Measurements from ENCODE around the gene RFX2.

DNA sequence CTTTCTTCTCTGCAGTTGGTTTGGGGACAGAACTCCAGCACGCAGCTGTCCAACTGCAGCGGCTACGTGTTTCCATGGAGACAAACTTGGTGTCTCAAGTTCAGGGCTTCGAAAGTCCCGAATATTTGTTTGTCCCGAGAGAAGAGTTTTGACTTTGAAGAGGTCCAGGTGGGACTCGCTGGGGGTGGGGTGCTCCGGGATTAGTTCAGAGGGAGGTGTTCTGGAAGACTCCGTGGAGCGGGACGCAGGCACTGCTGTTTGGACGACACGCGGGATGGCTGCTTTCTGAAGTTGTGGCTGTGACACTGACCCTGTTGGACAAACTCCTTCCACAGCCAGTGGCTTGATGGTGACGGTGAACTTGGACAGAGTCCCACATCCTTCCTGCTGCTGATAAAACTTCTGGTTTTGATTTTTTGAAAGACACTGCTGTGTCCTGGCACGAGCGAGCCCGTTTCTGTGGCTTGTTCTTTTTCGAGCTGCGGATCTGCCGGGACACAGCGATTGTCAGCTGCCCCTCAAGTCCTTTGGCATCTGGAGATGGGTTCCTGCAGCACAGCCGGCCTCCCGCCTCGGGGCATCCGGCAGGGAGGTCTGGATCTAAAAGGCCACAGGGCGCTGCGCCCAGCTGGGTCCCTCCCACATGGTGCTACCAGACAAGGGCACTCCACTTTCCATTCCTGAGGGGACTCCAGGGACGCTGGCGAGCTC, 116.5 kb downstream of the RFX2 start:
- TF ChIP-seq, protein P1, sequence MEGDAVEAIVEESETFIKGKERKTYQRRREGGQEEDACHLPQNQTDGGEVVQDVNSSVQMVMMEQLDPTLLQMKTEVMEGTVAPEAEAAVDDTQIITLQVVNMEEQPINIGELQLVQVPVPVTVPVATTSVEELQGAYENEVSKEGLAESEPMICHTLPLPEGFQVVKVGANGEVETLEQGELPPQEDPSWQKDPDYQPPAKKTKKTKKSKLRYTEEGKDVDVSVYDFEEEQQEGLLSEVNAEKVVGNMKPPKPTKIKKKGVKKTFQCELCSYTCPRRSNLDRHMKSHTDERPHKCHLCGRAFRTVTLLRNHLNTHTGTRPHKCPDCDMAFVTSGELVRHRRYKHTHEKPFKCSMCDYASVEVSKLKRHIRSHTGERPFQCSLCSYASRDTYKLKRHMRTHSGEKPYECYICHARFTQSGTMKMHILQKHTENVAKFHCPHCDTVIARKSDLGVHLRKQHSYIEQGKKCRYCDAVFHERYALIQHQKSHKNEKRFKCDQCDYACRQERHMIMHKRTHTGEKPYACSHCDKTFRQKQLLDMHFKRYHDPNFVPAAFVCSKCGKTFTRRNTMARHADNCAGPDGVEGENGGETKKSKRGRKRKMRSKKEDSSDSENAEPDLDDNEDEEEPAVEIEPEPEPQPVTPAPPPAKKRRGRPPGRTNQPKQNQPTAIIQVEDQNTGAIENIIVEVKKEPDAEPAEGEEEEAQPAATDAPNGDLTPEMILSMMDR (IDR thresholded peaks at IDR 0.05), result no peak
- TF ChIP-seq POLR2A (IDR thresholded peaks at IDR 0.05), result no peak

Measured in right lobe of liver (tissue), 4 donors.